Naive thymus-derived CD8-positive, alpha-beta T cell (primary cell): Measurements from ENCODE around the gene P2RY6. TPM values are rescaled to one million over a fixed set of nuclear protein-coding genes. Genes with fewer than 3 reads are reported as not detected.

Source experiments
- ATAC-seq, 2 donors: fragments of 150-1000 bp; cut with Tn5 transposase in 1 of 2; sonication (Bioruptor Pico), chemical (Tn5 transposase) in 1 of 2; 1 replicate in 1 of 2; 2 replicates in 1 of 2; pipeline ENCODE4 v1.10.0; 2021; ENCODE audit warnings: mild to moderate bottlenecking in 2 of 2, moderate library complexity in 2 of 2
- POLR2A ChIA-PET: fragments of 350-600 bp; sonication (Branson Sonifier 250); formaldehyde crosslinking; loops from one replicate; lab custom pipeline; 2021; ENCODE audit warnings: antibody characterized with exemption; lab: Charles Lee
- DNase-seq, 10 donors: peaks; one replicate each; pipeline versions ENCODE4 v3.0.0 to v3.0.0-alpha.2; 2020 to 2022
- H3K27ac Mint-ChIP-seq, 10 donors: one replicate each; pipeline ENCODE4 v1.8.0; 2020 to 2022; ENCODE audit warnings: mild to moderate bottlenecking in 10 of 10, mixed read lengths in 10 of 10, moderate library complexity in 4 of 10, inconsistent platforms in 1 of 10
- H3K27me3 Mint-ChIP-seq, 5 donors: one replicate each; pipeline ENCODE4 v1.8.0; 2021 to 2022; ENCODE audit warnings: mixed read lengths in 5 of 5
- H3K36me3 Mint-ChIP-seq, 3 donors: one replicate each; pipeline ENCODE4 v1.8.0; 2020 to 2022; ENCODE audit warnings: mixed read lengths in 3 of 3, mild to moderate bottlenecking in 2 of 3, inconsistent platforms in 1 of 3
- H3K4me1 Mint-ChIP-seq, 4 donors: one replicate each; pipeline ENCODE4 v1.8.0; 2021 to 2022; ENCODE audit warnings: mixed read lengths in 4 of 4
- H3K4me3 Mint-ChIP-seq, 10 donors: one replicate each; pipeline ENCODE4 v1.8.0; 2020 to 2022; ENCODE audit warnings: mild to moderate bottlenecking in 10 of 10, mixed read lengths in 10 of 10, moderate library complexity in 6 of 10, inconsistent platforms in 1 of 10
- H3K9me3 Mint-ChIP-seq, 9 donors: one replicate each; pipeline ENCODE4 v1.8.0; 2020 to 2022; ENCODE audit warnings: mixed read lengths in 9 of 9, mild to moderate bottlenecking in 3 of 9, inconsistent platforms in 1 of 9, moderate library complexity in 1 of 9
- polyA plus RNA-seq, 3 donors: library from polyadenylated mRNA; unstranded; fragments of 300-500 nt; fragmentation: Illumina TruSeq; gene quantifications; one replicate each; pipeline ENCODE4 v1.2.3, GENCODE V29; 2021
- total RNA-seq, 8 experiments: library from RNA in 2 of 8; stranded (reverse) in 2 of 8; gene quantifications; one replicate each; pipeline ENCODE4 v1.2.3 and lab custom pipeline; 2021 to 2026

P2RY6 gene
- total and polyA plus RNA-seq, 5 experiments from 2014 or later, result 0.52 TPM; not detected in 4

GRCh38 chr11:73306069-73306841 is 34.1 kb downstream of the P2RY6 start:
- ATAC-seq (no peak), DNase-seq (no peak)
- peak overlapping the region; percentile 19 to 97 (median 89) for H3K4me3 Mint-ChIP-seq
- H3K4me1 Mint-ChIP-seq, result peaks cover 6 to 16% (median 11%) of the 10 kb centered on the region in 4 donors
- POLR2A ChIA-PET, result interaction anchor here (1.7 kb wide), 1 partner anchor 29 kb away, joined by 3 read pairs; no protein-coding TSS in a partner anchor
- peak overlapping the region in 2 of 10 donors; percentile 15 to 32 for H3K27ac Mint-ChIP-seq
- no peaks in the 10 kb centered on the region for H3K9me3 Mint-ChIP-seq
- H3K27me3 Mint-ChIP-seq, result peaks cover 11 to 55% (median 19%) of the 10 kb centered on the region in 5 donors
- no peaks in the 10 kb centered on the region for H3K36me3 Mint-ChIP-seq

DNA sequence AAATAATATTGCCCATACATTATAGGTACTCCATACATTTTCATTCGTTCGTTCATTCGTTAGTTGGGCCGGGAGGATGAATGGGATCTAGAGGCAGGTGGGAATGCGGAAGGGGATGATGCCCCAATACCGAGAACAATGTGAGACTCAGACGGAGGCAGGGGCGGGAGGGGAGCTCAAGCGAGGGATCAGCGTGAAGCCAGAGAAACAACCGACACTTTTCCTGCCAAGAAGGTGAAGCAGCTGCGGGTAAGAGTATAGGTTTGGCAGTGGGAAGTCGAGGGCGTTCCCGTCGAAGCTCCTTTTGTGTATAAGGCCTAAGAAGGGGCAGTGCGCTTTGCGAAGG is 34.8 kb downstream of the P2RY6 start:
- Mint-ChIP-seq H3K36me3 (no peaks in the 10 kb centered on the region), H3K27me3 (peaks cover 11 to 52% (median 18%) of the 10 kb centered on the region in 5 donors), H3K27ac (peak overlapping the region in 7 of 10 donors; percentile 22 to 81 (median 40)), H3K4me1 (peaks cover 6 to 16% (median 11%) of the 10 kb centered on the region in 4 donors), H3K4me3 (peak overlapping the region; percentile 88 to 99 (median 93)), H3K9me3 (no peaks in the 10 kb centered on the region)
- ATAC-seq (no peak), DNase-seq (no peak)
- POLR2A ChIA-PET, result interaction anchor here (1.7 kb wide), 1 partner anchor 29 kb away, joined by 3 read pairs; no protein-coding TSS in a partner anchor

GRCh38 chr11:73307323-73308002 is 35.3 kb downstream of the P2RY6 start:
- peaks cover 8 to 46% (median 15%) of the 10 kb centered on the region in 5 donors for H3K27me3 Mint-ChIP-seq
- H3K36me3 Mint-ChIP-seq, result no peaks in the 10 kb centered on the region
- peak overlapping the region; percentile 88 to 99 (median 93) for H3K4me3 Mint-ChIP-seq
- no peaks in the 10 kb centered on the region for H3K9me3 Mint-ChIP-seq
- H3K4me1 Mint-ChIP-seq, result peaks cover 6 to 16% (median 11%) of the 10 kb centered on the region in 4 donors
- H3K27ac Mint-ChIP-seq, result peak overlapping the region in 6 of 10 donors; percentile 22 to 81 (median 42)
- DNase-seq (peak; percentile 76 to 94 (median 86)), ATAC-seq (peak; percentile 75 to 80)
- POLR2A ChIA-PET, result interaction anchor here (1.4 to 1.7 kb wide), 2 partner anchors 26 to 28 kb away, joined by 3 to 5 read pairs; no protein-coding TSS in a partner anchor

GRCh38 chr11:73308003-73308960 is 36.1 kb downstream of the P2RY6 start, which contains the start of gene ARHGEF17:
TSS of gene ARHGEF17 (plus strand) at chr11:73308276. CDS start at chr11:73308639, 363 bp downstream.
- ATAC-seq (peak; percentile 28 to 38), DNase-seq (peak in 5 of 10 donors; percentile 34 to 69 (median 39))
- Mint-ChIP-seq H3K36me3 (no peaks in the 10 kb centered on the region), H3K27ac (peak within 1 kb of the TSS in 7 of 10 donors; percentile 22 to 81 (median 45)), H3K4me3 (peak within 1 kb of the TSS; percentile 88 to 99 (median 93)), H3K27me3 (peaks cover 7 to 38% (median 15%) of the 10 kb centered on the region in 5 donors), H3K9me3 (no peaks in the 10 kb centered on the region), H3K4me1 (peaks cover 6 to 16% (median 11%) of the 10 kb centered on the region in 4 donors)
- POLR2A ChIA-PET, result interaction anchor here (1.3 to 1.7 kb wide), 4 partner anchors 25 to 33 kb away, joined by 3 to 5 read pairs (median 4); no protein-coding TSS in a partner anchor

GRCh38 chr11:73308961-73309919 is 37.1 kb downstream of the P2RY6 start:
- no peak for DNase-seq
- Mint-ChIP-seq H3K27me3 (peaks cover 5 to 30% (median 13%) of the 10 kb centered on the region in 5 donors), H3K4me1 (peaks cover 8 to 16% (median 13%) of the 10 kb centered on the region in 4 donors), H3K4me3 (peak overlapping the region in 7 of 10 donors; percentile 28 to 88 (median 30)), H3K9me3 (no peaks in the 10 kb centered on the region), H3K27ac (peak overlapping the region in 1 of 10 donors; percentile 56), H3K36me3 (no peaks in the 10 kb centered on the region)
- no peak for ATAC-seq
- POLR2A ChIA-PET, result interaction anchor here (1.3 to 1.4 kb wide), 3 partner anchors 24 to 32 kb away, joined by 3 to 5 read pairs (median 5); no protein-coding TSS in a partner anchor

DNA sequence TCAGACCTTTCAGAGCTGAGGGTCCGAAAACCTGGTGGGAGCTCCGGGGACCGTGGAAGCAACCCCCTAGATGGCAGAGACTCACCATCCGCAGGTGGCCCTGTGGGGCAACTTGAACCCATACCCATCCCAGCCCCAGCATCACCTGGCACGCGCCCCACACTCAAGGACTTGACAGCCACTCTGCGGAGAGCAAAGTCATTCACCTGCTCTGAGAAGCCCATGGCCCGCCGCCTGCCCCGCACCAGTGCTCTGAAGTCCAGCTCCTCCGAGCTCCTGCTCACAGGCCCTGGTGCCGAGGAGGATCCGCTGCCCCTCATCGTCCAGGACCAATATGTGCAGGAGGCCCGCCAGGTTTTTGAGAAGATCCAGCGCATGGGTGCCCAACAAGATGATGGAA is 37.9 kb downstream of the P2RY6 start:
- no peak overlapping the region for H3K27ac Mint-ChIP-seq
- no peaks in the 10 kb centered on the region for H3K36me3 Mint-ChIP-seq
- peak overlapping the region in 2 of 10 donors; percentile 11 to 41 for H3K4me3 Mint-ChIP-seq
- peaks cover 8 to 23% (median 14%) of the 10 kb centered on the region in 4 donors for H3K4me1 Mint-ChIP-seq
- H3K27me3 Mint-ChIP-seq, result peaks cover 5 to 24% (median 9%) of the 10 kb centered on the region in 5 donors
- ATAC-seq (no peak), DNase-seq (no peak)
- H3K9me3 Mint-ChIP-seq, result no peaks in the 10 kb centered on the region
- POLR2A ChIA-PET, result no interaction called here

DNA sequence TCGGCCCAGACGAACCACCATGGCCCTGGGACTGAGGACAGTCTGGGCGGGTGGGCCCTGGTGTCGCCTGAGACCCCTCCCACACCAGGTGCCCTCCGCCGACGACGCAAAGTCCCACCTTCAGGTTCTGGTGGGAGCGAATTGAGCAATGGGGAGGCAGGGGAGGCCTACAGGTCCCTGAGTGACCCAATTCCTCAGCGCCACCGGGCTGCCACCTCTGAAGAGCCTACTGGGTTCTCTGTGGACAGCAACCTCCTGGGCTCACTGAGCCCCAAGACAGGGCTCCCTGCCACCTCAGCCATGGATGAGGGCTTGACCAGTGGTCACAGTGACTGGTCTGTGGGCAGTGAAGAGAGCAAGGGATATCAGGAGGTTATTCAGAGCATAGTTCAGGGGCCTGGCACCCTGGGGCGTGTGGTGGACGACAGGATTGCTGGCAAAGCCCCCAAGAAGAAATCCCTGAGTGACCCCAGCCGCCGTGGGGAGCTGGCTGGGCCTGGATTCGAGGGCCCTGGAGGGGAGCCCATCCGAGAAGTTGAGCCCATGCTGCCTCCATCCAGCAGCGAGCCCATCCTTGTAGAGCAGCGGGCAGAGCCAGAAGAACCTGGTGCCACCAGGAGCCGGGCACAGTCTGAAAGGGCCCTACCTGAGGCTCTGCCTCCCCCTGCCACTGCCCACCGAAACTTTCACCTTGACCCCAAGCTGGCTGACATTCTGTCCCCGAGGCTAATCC is 38.7 kb downstream of the P2RY6 start:
- Mint-ChIP-seq H3K4me3 (peak overlapping the region in 1 of 10 donors; percentile 41), H3K27ac (no peak overlapping the region), H3K9me3 (no peaks in the 10 kb centered on the region), H3K36me3 (no peaks in the 10 kb centered on the region), H3K27me3 (peaks cover 4 to 17% (median 8%) of the 10 kb centered on the region in 5 donors), H3K4me1 (peaks cover 8 to 24% (median 14%) of the 10 kb centered on the region in 4 donors)
- DNase-seq (no peak), ATAC-seq (no peak)
- POLR2A ChIA-PET, result no interaction called here

DNA sequence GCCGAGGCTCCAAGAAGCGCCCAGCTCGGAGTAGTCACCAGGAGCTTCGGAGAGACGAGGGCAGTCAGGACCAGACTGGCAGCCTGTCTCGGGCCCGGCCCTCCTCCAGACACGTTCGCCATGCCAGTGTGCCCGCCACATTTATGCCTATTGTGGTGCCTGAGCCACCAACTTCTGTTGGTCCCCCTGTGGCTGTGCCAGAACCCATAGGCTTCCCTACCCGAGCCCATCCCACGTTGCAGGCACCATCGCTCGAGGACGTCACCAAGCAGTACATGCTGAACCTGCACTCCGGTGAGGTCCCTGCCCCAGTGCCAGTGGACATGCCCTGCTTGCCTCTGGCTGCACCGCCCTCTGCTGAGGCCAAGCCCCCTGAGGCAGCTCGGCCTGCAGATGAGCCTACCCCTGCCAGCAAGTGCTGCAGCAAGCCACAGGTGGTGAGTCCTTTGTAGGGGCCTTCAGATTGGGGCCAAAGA is 39.3 kb downstream of the P2RY6 start:
- Mint-ChIP-seq H3K27me3 (peaks cover 4 to 14% (median 8%) of the 10 kb centered on the region in 5 donors), H3K9me3 (no peaks in the 10 kb centered on the region), H3K27ac (no peak overlapping the region), H3K4me1 (peaks cover 8 to 22% (median 11%) of the 10 kb centered on the region in 4 donors), H3K36me3 (no peaks in the 10 kb centered on the region), H3K4me3 (no peak overlapping the region)
- ATAC-seq, result no peak
- POLR2A ChIA-PET, result no interaction called here
- DNase-seq, result no peak

DNA sequence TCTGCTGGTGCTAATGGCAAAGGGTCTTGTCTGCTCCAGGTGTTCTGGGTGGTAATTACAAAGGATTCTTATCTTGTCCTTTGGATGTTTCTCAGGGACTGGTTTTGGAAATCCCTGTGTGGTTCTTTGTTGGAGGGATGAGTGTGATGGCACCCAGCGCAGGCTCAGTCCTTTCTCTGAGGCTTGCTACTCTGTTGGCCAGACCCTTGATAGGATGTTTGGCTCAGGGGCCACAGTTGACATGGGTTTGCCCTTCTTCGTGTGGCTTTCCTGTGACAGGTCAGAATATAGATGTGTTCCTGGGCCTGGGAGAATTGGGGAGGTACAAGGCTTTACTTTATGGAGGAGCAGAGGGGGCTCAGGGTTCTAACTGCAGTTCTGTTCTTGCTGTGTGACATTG is 39.9 kb downstream of the P2RY6 start:
- Mint-ChIP-seq H3K27me3 (peaks cover 3 to 7% (median 5%) of the 10 kb centered on the region in 5 donors), H3K4me1 (peaks cover 4 to 16% (median 5%) of the 10 kb centered on the region in 4 donors), H3K4me3 (no peak overlapping the region), H3K27ac (peak overlapping the region in 1 of 10 donors; percentile 3), H3K9me3 (no peaks in the 10 kb centered on the region), H3K36me3 (no peaks in the 10 kb centered on the region)
- POLR2A ChIA-PET, result no interaction called here
- ATAC-seq (no peak), DNase-seq (no peak)

GRCh38 chr11:73312851-73313327 is 40.8 kb downstream of the P2RY6 start:
- POLR2A ChIA-PET, result no interaction called here

More at GRCh38 chr11:73312851-73313327, 40.8 kb downstream of the P2RY6 start:
- DNase-seq (no peak), ATAC-seq (no peak)
- Mint-ChIP-seq H3K9me3 (no peaks in the 10 kb centered on the region), H3K27ac (no peak overlapping the region), H3K4me1 (peaks cover 0 to 13% (median under 1%) of the 10 kb centered on the region in 4 donors), H3K4me3 (no peak overlapping the region), H3K27me3 (peaks cover 0 to 4% (median 0%) of the 10 kb centered on the region in 5 donors), H3K36me3 (no peaks in the 10 kb centered on the region)
